Glomerular endothelial cell (primary cell): ENCODE measurements around the gene ME2. TPM values are rescaled to one million over a fixed set of nuclear protein-coding genes. Genes with fewer than 3 reads are reported as not detected.
"Not testable (repeated sequence)": the region's sequence is repeated elsewhere in the genome, so short reads cannot be mapped to it uniquely, and the experiment has no call there.

Source experiments
- DNase-seq: peaks from one replicate; pipeline ENCODE4 v3.0.0-alpha.2; 2011; ENCODE audit warnings: low read depth, low spot score; ENCODE audit errors: extremely low read depth
- total RNA-seq: library from RNA; depleted of rRNA; stranded (reverse); fragments of >200 nt; gene quantifications from 2 replicates; pipeline ENCODE4 v1.2.3, GENCODE V29; 2015

ME2 gene
- total RNA-seq, 1 donor from 2014 or later, result 41.8 TPM

DNA sequence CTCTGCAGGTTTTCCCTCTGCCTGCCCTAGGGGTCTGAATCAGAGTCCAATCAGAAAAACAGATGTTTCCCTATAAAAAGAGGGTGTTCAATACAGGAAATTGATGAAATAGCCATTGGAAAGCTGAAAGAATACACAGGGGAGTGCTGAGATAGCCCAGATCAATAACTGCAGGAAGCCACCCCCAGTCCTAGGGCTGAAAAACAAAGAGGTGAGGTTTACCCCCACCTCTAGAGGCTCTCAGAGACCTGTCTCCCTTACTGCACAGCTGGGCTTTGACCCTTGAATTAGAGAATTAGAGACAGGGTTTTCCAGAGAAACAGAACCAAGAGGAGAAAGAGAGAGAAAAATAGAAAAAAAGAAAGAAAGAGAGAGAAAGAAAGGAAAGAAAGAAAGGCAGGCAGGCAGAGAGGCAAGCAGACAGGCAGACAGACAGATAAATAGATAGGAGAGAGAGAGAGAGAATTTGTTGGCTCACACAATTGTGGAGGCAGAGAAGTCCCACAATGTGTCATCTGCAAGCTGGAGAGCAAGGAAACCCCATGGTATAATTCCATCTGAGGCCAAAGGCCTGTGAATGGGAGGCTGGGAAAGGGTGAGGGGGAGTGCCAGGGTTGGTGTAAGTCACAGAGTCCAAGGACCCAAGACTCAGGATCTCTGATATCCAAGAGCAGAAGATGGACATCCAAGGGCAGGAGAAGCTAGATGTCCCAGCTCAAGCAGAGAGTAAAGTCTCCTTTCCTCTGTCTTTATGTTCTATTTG is 18.9 kb upstream of the ME2 start:
- DNase-seq, result no peak

DNA sequence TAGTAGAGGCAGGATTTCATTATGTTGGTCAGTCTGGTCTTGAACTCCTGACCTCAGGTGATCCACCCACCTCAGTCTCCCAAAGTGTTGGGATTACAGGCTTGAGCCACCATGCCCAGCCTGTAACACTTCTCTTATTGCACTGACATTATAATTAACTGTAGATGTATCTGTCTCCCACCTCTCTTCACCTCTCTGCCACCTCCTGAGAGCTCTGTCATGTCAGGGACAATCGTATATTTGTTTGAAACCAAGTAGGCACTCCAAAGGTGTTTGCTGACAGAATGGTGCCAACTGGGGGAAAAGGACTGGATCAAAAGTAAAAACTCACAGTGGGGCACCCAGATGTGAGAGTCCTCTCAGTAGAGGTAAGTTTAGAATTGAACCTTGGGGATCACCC is 17.3 kb upstream of the ME2 start:
- no peak for DNase-seq

DNA sequence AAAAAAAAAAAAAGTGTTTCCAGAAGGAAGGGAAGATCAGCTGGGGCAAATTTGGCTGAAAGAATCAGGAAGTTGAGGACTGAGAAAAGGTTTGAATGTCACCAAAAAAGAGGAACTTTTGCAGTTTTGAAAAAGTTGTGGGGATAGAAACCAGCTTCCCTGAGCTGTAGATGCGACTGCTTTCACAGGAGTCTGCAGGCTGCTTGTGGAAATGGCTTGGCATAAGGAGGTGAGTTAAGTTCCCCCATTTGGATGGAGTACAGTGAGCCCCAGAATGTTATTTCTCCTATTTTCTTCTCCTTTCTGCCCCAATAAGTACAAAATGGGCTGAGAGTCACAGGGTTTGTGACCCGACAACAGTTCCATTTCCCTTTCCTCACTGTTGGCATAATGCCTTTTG is 16.5 kb upstream of the ME2 start:
- DNase-seq, result no peak

DNA sequence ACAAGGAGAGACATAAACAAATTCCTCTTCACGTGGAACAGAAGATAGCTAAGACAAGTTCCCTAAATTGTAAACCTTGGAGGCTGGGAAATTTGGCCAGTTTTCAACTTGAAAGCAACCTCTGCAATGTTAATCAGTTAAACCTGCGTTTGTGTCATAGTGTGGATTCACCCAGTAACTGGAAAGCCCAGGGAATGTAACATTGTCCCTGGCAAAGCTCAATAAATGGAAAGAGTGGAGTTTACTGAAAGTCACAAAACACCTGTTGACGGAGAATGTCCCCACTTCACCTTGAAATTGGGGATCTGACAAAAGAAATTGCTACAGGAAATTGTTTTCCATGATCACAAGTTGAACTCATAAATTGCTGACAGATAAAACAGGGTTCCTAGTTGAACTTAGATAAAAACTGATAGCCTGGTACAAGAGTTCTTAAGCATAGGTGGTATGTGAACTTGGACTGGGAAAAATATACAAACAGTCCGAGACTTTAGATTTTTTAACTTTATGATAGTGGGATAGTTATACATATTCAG is 15.0 kb upstream of the ME2 start:
- DNase-seq, result no peak

DNA sequence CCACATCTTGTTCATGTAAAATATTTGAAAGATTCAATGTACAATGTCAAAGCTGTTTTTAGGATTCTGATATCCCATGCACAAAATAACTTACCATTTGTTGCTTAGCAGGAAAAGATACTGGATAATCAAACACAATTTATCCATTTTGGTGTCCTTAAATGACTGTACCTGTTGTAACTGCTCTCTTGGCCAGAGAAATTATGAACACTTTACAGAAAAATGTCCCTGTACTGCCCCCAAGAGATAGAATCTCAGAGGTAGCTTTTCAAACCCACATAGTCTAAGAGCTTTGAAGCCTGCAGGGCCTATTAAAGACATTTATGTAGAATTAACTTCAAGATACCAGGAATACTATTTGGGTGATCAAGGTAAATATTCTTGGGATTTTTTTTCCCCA is 12.2 kb upstream of the ME2 start:
- DNase-seq, result no peak

DNA sequence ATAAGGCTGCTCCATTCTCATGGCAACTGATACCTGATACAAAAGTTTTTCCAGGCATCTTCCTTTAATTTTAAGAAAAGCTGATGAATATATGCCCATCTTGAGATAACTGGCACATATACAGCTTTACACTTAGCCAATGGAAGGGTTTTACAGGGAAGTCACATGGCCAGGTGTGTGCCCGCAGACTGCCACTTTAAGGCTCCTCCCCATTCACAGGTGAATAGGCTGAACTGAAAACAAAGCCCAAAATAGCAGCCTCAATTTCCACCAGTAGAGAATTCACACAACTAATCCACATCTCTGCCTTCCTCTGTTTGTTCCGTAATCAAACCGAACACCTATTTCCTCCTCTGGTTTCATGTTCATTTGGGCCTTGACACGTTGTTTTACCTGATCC is 9.8 kb upstream of the ME2 start:
- DNase-seq, result no peak

DNA sequence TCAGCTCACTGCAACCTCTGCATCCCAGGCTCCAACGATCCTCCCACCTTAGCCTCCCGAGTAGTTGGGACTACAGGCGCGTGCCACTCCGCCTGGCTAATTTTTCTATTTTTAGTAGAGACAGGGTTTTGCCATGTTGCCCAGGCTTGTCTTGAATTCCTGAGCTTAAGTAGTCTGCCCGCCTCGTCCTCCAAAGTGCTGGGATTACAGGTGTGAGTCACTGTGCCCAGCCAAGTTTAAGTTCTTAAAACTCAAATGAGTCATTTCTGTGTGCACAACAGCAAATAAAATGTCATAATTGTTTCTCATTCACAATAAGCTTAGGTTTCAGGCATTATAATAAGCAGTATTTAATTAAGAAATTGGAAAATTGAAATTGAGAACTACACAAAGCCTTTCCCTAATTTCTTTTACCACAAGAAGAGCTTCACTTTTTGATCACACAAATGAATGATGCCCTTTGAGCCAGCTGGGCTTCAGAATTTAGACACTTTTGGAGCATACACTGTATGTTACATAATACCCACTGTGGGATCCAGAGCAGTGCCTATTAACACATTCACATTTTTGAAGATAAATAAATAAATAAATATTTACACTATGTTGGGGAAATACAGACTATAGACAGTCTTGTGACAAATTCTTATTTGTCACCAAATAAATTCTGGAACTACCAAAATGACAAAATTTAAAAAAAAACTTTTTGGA is 8.6 kb upstream of the ME2 start:
- DNase-seq, result no peak

DNA sequence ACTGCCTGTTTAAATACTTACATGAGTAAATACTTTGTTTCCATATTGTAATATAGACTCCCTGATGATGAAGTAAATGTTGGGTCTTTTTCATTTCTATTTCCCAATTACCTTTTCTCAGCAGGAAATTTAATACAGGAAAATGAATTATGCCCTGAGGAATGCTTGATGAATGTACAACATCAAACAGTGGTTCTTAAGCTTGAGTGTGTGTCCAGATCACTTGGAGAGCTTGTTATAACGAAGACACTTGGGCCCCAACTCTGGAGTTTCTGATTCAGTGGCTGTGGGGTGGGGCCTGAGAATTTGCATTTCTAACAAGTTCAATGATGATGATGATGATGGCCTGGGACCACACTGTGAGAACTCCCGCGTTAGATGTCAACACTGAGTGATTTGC is 7.1 kb upstream of the ME2 start:
- DNase-seq, result no peak

DNA sequence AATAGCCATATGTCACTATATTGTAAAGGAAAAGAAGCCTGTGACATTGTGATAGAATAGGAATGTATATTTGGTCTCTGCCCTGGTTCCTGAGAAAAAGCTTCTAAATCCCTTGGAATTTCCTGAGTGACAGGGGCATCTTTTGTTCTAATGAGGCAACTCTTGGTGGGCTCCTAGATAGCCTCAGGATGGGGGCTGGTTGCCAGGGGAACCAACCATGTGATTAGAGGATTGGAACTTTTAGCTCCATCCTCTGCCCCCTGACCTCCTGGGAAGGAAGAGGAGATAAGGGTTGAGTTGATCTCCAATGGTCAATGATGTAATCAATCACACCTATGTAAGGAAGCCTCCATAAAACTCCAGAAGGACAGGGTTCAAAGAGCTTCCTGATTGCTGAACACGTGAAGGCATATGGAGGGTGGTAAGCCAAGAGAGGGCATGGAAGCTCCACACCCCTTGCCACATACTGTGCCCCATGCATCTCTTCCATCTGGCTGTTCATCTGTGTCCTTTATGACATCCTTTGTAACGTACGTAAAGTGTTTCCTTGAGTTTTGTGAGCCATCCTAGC is 2.9 kb upstream of the ME2 start:
- no peak for DNase-seq

DNA sequence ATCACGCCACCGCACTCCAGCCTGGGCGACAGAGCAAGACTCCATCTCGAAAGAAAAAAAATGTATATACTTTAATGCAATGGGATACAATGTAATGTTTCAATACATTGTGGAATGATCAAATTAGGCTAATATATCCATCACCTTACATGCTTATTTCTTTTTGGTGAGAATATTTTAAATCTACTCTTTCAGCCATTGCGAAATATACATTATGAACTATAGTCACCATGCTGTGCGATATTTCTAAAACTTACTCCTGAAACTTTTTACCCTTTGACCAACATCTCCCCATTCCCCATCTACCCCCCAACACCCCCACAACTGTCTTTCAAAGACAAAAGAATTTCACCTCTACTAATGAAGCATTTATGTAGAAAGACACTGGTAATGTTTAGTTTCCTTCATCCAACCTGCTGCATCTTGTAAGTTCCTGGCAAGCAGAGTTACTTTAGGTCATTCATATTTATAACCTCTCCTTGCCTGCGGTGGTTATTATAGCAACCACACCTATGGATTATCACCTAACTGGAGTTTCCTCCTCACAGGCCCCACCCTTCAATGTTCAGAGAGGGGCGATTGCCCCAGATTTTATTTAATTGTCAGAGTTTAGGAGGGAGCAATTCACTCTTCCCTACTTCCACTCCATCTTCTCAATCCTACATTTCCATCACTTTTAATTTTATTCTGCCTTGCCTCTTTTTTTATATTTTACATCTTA is 1.2 kb upstream of the ME2 start:
- DNase-seq, result no peak

DNA sequence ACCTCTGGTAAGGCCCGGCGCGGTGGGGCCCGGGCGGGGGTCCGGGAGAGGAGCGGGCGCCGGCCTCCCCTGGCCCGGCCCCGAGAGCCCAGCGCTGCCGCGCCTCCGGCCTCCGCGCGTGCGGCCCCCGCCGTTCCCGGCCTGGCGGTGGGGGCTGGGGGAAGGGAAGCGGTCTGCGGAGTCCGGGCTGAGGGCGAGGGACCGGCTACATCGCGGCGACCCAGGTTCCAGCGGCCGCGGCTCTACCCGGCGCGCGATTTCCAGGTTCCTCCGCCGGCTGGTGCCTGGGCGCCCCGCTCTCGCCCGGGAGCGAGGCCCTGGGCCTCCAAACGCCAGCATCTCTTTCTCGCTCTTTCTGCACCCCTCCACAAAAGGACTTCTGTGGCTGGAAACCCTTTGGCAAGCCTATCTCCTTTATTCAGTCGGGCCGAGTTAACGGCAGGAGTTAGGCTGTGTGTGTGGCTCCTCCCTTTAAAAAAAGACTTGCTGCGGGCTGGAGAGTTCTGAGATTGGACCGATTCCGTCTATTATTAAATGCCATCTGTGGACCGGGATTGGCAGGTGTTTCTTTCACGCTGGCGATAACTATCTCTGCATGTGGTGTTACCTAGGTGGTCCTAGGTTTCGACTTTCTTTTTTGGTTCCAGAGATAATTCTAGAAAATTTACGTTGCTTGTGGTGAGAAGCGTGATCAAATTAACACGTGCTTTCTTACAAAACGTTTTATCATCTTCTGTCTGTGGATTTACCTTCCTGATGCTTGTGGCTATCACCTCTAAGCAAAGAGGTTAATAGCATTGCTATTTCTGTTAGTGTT is 592 bp downstream of the ME2 start:
- DNase-seq, result no peak

DNA sequence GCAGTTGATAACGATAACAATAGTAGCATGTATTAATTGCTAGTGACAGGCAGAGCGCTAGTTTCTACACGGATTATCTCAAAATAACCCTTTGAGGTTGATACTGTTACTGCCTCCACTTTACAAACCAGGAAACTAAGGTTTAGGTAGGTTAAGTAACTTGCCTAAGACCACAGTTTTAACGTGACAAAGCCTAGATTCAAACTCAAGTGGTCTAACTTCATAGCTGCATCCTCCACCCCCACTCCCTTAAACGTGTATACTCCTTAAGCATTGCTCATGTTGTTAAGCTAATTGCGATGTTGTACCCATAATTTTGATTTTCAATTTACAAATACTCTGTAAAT is 1.2 kb downstream of the ME2 start:
- DNase-seq, result no peak

DNA sequence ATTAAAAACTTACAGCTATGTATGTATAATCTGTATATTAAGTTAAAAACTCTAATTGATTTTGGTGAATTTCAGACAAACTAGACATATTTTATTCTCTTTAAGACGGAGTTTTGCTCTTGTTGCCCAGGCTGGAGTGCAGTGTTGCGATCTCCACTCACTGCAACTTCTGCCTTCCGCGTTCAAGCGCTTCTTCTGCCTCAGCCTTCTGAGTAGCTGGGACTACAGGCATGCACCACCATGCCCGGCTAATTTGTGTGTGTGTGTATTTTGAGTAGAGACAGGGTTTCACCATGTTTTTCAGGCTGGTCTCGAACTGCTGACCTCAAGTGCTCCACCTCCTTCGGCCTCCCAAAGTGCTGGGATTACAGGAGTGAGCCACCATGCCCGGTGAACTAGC is 2.0 kb downstream of the ME2 start:
- DNase-seq, result not testable (repeated sequence)

DNA sequence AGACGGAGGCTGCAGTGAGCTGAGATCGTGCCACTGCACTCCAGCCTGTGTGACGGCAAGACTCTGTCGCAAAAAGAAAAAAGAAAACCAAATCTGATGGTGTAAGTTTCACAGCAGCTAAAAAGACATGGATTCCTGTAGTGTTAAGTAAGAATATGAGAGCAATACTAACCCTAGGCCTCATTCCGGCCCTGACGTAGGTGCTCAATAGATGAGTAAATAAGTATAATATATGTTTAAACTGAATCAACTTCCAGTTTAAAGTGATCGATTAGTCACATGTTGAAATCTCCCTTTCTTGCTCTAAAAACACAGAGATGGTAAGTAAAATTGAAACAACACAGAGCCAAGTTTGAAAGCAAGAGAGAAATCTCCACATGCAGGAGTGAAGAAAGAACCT is 8.0 kb downstream of the ME2 start:
- no peak for DNase-seq

DNA sequence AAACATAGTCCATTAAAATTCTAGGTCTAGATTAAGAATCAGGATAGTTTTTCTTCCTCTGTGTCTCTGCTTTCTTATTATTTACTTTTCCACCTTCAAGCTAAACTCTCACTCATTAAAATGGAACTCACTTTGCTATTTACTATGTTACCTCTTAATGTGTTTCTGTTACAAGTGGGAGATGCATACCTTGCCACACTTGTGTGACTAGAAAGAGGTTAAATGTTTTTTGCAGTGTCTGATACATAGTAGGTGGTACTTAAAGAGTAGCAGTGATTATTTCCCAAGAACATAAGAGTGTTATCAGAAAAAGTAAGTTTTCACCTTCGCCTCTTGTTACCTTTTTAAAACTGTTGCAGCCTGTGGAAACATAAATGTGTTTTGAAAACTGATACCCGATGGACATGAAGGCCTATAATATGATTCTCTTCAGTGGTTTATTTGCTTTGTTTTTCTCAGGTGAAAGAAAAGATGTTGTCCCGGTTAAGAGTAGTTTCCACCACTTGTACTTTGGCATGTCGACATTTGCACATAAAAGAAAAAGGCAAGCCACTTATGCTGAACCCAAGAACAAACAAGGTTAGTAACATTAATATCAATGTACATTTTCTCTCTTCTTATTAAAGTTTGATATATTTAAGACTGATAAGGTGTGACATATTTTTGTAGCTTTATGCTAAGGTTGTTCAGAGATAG is 16.6 kb downstream of the ME2 start:
- no peak for DNase-seq

DNA sequence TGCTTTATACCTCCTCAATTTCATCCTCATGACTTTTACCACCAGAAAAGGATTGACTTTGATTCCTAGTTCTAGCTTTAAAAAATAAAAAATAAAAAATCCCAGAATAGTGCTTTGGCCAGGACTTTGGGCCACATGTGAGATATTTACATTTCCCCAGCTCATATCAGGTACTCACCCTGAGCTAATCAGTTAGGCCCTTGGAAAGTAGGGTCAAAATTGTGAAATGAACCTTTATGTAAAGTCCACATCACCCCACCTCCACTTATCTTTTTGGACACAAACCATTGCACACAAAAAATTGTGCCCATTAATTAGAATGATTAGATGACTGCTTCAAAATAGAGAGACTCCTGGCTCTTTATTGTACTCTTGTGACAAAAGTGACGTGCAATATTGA is 17.2 kb downstream of the ME2 start:
- DNase-seq, result no peak

DNA sequence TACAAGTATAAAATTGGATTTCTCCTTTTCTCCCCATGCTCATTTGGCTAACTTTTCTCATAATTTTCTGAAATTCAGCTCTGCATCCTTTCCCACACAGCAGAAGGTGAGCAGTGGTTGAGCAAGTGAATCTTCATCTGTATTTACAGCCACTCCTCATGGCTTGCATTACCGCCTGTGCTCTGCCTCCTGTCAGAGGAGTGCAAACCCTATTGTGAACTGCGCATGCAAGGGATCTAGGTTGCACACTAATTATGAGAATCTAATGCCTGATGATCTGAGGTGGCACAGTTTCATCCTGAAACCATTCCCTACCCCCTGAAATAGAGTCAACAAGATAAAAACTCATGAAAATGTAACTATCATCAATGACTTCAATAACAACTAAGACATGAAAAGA is 20.0 kb downstream of the ME2 start:
- DNase-seq, result no peak

DNA sequence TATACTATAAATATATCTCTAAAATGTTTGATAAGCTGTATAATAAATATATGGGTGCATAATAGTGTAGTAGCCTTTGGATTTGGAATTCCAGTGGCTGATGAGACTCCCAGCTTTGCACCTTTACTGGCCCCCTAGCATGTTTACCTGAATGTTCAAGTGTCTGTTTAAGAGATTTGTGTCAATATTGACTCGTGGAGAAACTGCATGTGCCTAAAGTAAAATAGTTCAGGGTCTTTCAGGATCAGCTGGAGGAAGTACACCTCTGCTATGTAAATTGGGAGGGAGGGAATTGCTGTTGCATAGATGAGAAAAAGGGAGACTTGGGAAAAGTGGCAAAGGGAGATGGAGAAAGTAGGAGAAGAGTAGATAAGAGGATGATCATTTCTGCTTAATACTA is 23.9 kb downstream of the ME2 start:
- no peak for DNase-seq

DNA sequence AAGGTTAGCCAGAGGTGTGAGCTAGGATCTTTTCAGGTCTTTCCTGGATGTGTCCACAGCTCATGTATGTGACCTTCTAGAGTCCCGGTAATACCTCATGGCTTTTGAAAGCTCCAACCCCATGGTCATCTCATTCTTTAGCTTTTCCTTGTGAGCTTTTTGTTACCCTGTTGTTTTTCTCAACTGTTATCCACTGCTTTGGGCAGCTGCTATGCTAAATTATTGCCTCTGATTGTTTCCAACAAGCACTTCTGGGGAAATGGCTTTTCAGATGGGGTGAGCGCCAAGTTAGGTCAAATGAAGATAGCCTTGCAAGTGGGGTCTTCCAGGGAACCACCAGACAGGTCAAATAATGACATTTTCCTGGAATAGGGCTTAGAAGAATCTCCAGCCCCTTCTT is 27.9 kb downstream of the ME2 start:
- DNase-seq, result no peak

DNA sequence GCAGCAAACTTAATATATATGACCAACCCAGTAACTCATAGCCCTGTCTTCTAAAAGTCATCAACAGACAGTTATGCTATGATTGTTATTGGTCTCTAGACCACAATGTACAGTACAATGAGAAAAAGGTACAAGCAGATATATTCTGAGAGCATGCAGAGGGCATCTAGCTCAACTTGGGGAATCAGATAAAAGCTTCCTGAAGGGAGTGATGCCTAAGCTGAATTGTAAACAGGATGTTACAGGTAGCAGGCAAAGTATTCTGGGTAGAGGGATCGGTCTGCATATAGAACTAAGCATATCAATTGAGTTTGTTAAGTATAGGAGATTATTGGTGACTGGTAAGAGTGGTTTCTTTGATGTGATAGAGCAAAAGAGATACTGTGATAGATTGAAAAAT is 30.3 kb downstream of the ME2 start:
- no peak for DNase-seq
